AG04450 (cell line): Measurements from ENCODE around the gene TMEM209. TPM values are rescaled to one million over a fixed set of nuclear protein-coding genes. Genes with fewer than 3 reads are reported as not detected.

Experiments
- CTCF ChIA-PET: fragments of 300-600, 350-600 bp; formaldehyde crosslinking; extraction: SDS; loops from one replicate; lab custom pipeline; 2022; ENCODE audit warnings: antibody characterized with exemption, inconsistent platforms; lab: Charles Lee
- POLR2A ChIA-PET: fragments of 350-600 bp; formaldehyde crosslinking; extraction: SDS; loops from one replicate; lab custom pipeline; 2021; ENCODE audit warnings: antibody characterized with exemption, inconsistent platforms; lab: Yijun Ruan, JAX
- DNase-seq: peaks from one replicate; pipeline ENCODE4 v3.0.0-alpha.2; 2011; ENCODE audit warnings: low read depth, low spot score
- H3K27ac ChIP-seq: one replicate; pipeline ENCODE4 v1.5.1; 2012; ENCODE audit warnings: low read depth, low read length, control low read depth
- H3K27me3 ChIP-seq: one replicate; pipeline ENCODE4 v1.6.0; 2012; ENCODE audit warnings: low read length; ENCODE audit not compliant: control insufficient read depth, insufficient read depth
- H3K4me3 ChIP-seq: 2 replicates; pipeline ENCODE4 v1.5.1; 2011; ENCODE audit warnings: mild to moderate bottlenecking, low read depth, low read length, control low read depth
- H3K9me3 ChIP-seq: 2 replicates; pipeline ENCODE4 v1.5.1; 2012; ENCODE audit warnings: low read length; ENCODE audit not compliant: control insufficient read depth, insufficient read depth
- CTCF ChIP-seq: IDR thresholded peaks from 2 replicates; pipeline ENCODE4 v1.5.1; 2011; ENCODE audit warnings: low read depth, low read length, control low read depth, inconsistent platforms
- polyA plus RNA-seq: library from polyadenylated mRNA; depleted of rRNA; stranded (reverse); fragments of >200 nt; gene quantifications from 2 replicates; pipeline ENCODE4 v1.2.3, GENCODE V29; 2011

The TMEM209 gene
- polyA plus RNA-seq, 1 experiment = 15.2 TPM

- DNase-seq = no peak
- Histone ChIP-seq H3K27ac (no peak overlapping the region), H3K9me3 (no peaks in the 10 kb centered on the region), H3K27me3 (no peaks in the 10 kb centered on the region), H3K4me3 (no peak overlapping the region)
- TF ChIP-seq CTCF = no peak
- ChIA-PET POLR2A (interaction anchor here (0.7 kb wide), 1 partner anchor 48 kb away, joined by 3 read pairs; no protein-coding TSS in a partner anchor), CTCF (interaction anchor here (0.6 to 0.9 kb wide), 2 partner anchors 62 to 624 kb away, joined by 3 read pairs; no protein-coding TSS in a partner anchor)
These were observed 71.0 kb downstream of the TMEM209 start for GRCh38 chr7:130134106-130134636.

- CTCF ChIA-PET = no interaction called here
- no peaks in the 10 kb centered on the region for H3K27me3 ChIP-seq
- DNase-seq = no peak
- H3K27ac ChIP-seq = no peak overlapping the region
- TF ChIP-seq CTCF = no peak
- no peaks in the 10 kb centered on the region for H3K9me3 ChIP-seq
- H3K4me3 ChIP-seq = no peak overlapping the region
- POLR2A ChIA-PET = interaction anchor here (0.7 kb wide), 1 partner anchor 47 kb away, joined by 3 read pairs; no protein-coding TSS in a partner anchor
These were observed 72.0 kb downstream of the TMEM209 start for GRCh38 chr7:130133029-130133782.

- H3K27ac ChIP-seq = no peak overlapping the region
- H3K27me3 ChIP-seq = no peaks in the 10 kb centered on the region
- DNase-seq = no peak
- TF ChIP-seq CTCF = no peak
- CTCF ChIA-PET = interaction anchor here (0.5 kb wide), 1 partner anchor 379 kb away, joined by 3 read pairs; no protein-coding TSS in a partner anchor
- no peak overlapping the region for H3K4me3 ChIP-seq
- POLR2A ChIA-PET = no interaction called here
- no peaks in the 10 kb centered on the region for H3K9me3 ChIP-seq
These were observed 73.0 kb downstream of the TMEM209 start for GRCh38 chr7:130131964-130132875.

- no peak for TF ChIP-seq CTCF
- ChIA-PET CTCF (interaction anchor here (0.5 kb wide), 1 partner anchor 380 kb away, joined by 3 read pairs; no protein-coding TSS in a partner anchor), POLR2A (no interaction called here)
- Histone ChIP-seq H3K9me3 (no peaks in the 10 kb centered on the region), H3K27ac (no peak overlapping the region), H3K27me3 (no peaks in the 10 kb centered on the region), H3K4me3 (no peak overlapping the region)
- no peak for DNase-seq
These were observed 73.9 kb downstream of the TMEM209 start for GRCh38 chr7:130131191-130131834.
